Spleen (tissue), 7 donors: ENCODE measurements around the gene ST8SIA4.

Experiments
- CTCF ChIP-seq, 11 experiments: fragments of 200-600 bp in 7 of 11; fragments of 450-650 bp in 4 of 11; sonication (generic) in 4 of 11; IDR thresholded peaks in 8 of 11; conservative IDR thresholded peaks in 3 of 11; 1 replicate in 7 of 11; 2 replicates in 4 of 11; pipeline versions ENCODE4 v1.4.0 to v1.8.0; 2016 to 2021; ENCODE audit warnings: antibody characterized with exemption in 11 of 11, inconsistent platforms in 4 of 11, mild to moderate bottlenecking in 1 of 11
- POLR2A ChIP-seq, 3 donors: fragments of 450-650 bp; IDR thresholded peaks; one replicate each; pipeline ENCODE4 v1.5.1; 2017; ENCODE audit warnings: antibody characterized with exemption in 3 of 3, mild to moderate bottlenecking in 1 of 3
- donor health status: DM: no; HTN: no; CAD: no; lungs with moderate emphysema.
- donor health status: DM: no; HTN: no; CAD: no.
- donor health status: DM: no; HTN: no; CAD: no.

- TF ChIP-seq CTCF (IDR thresholded peaks at IDR 0.05 in 8 of 11, conservative IDR thresholded peaks at IDR 0.05 in 3 of 11) (no peak), POLR2A (IDR thresholded peaks at IDR 0.05) (no peak)
Measured at GRCh38 chr5:100841358-100842076, 61.6 kb downstream of the ST8SIA4 start.
